HEK293 (cell line): ENCODE measurements around the gene MYO1D.

Source experiments
- CTCF ChIA-PET: fragments of 350-600 bp; formaldehyde crosslinking; extraction: SDS; loops from one replicate; lab custom pipeline; 2021; ENCODE audit warnings: antibody characterized with exemption; lab: Yijun Ruan, JAX
- POLR2A ChIA-PET: fragments of 300-600 bp; formaldehyde crosslinking; extraction: SDS; loops from one replicate; lab custom pipeline; 2020; ENCODE audit warnings: antibody characterized with exemption, inconsistent platforms; lab: Yijun Ruan, JAX
- H3K27ac ChIP-seq: fragments of 200-500 bp; sonication (Bioruptor generic); 2 replicates; pipeline ENCODE4 v1.5.1; 2014; ENCODE audit warnings: low read depth, low read length, control low read depth, inconsistent platforms; ENCODE audit errors: extremely low read depth
- H3K36me3 ChIP-seq, 2 experiments: fragments of 200-500 bp in 1 of 2; sonication (Bioruptor generic) in 1 of 2; 1 replicate in 1 of 2; 2 replicates in 1 of 2; pipeline ENCODE4 v1.5.1; 2014 to 2017; ENCODE audit warnings: inconsistent platforms in 2 of 2, low read length in 2 of 2; ENCODE audit not compliant: control insufficient read depth in 2 of 2, insufficient read depth in 1 of 2
- H3K4me1 ChIP-seq: fragments of 200-500 bp; sonication (Bioruptor generic); 2 replicates; pipeline ENCODE4 v1.5.1; 2014; ENCODE audit warnings: mild to moderate bottlenecking, low read length, inconsistent platforms; ENCODE audit not compliant: control insufficient read depth, insufficient read depth
- H3K4me3 ChIP-seq: 2 replicates; pipeline ENCODE4 v1.5.1; 2011; ENCODE audit warnings: low read depth, mild to moderate bottlenecking, control low read depth, low read length, moderate library complexity
- H3K9me3 ChIP-seq: fragments of 200-500 bp; sonication (Bioruptor generic); 2 replicates; pipeline ENCODE4 v1.5.1; 2014; ENCODE audit warnings: low read depth, low read length, inconsistent platforms; ENCODE audit not compliant: control insufficient read depth, insufficient read depth
- BCL11B ChIP-seq: fragments of 450-650 bp; formaldehyde crosslinking; IDR thresholded peaks from 2 replicates; pipeline ENCODE4 v1.5.1; 2016; ENCODE audit warnings: low read depth, missing biosample characterization, missing genetic modification characterization
- HOXA7 ChIP-seq: sonication (generic); formaldehyde crosslinking; IDR thresholded peaks from 2 replicates; pipeline ENCODE4 v1.8.1; 2022; ENCODE audit warnings: missing genetic modification reagents, borderline replicate concordance
- KLF7 ChIP-seq: fragments of 450-650 bp; formaldehyde crosslinking; IDR thresholded peaks from 2 replicates; pipeline ENCODE4 v1.5.1; 2016; ENCODE audit warnings: missing biosample characterization, missing genetic modification characterization, borderline replicate concordance
- SP2 ChIP-seq: fragments of 450-650 bp; formaldehyde crosslinking; IDR thresholded peaks from 2 replicates; pipeline ENCODE4 v1.5.1; 2016; ENCODE audit warnings: missing biosample characterization, missing genetic modification characterization
- ZFP69B ChIP-seq: fragments of 450-650 bp; formaldehyde crosslinking; IDR thresholded peaks from 2 replicates; pipeline ENCODE4 v1.5.1; 2016; ENCODE audit warnings: missing biosample characterization, missing genetic modification characterization
- ZNF138 ChIP-seq: fragments of 450-650 bp; formaldehyde crosslinking; IDR thresholded peaks from 2 replicates; pipeline ENCODE4 v1.5.1; 2016; ENCODE audit warnings: missing biosample characterization, missing genetic modification characterization, borderline replicate concordance
- ZNF239 ChIP-seq: fragments of 450-650 bp; formaldehyde crosslinking; IDR thresholded peaks from 2 replicates; pipeline ENCODE4 v1.5.1; 2016; ENCODE audit warnings: missing biosample characterization, missing genetic modification characterization
- ZNF248 ChIP-seq: fragments of 450-650 bp; formaldehyde crosslinking; IDR thresholded peaks from 2 replicates; pipeline ENCODE4 v1.5.1; 2017; ENCODE audit warnings: missing biosample characterization, missing genetic modification characterization
- ZNF335 ChIP-seq: fragments of 450-650 bp; formaldehyde crosslinking; conservative IDR thresholded peaks from 2 replicates; pipeline ENCODE4 v1.5.1; 2016; ENCODE audit warnings: missing biosample characterization, missing genetic modification characterization
- ZNF37A ChIP-seq: fragments of 450-650 bp; IDR thresholded peaks from 2 replicates; pipeline ENCODE4 v1.5.1; 2018; ENCODE audit warnings: missing biosample characterization, missing genetic modification characterization
- ZNF433 ChIP-seq: fragments of 450-650 bp; formaldehyde crosslinking; IDR thresholded peaks from 2 replicates; pipeline ENCODE4 v1.5.1; 2016; ENCODE audit warnings: missing biosample characterization, missing genetic modification characterization, low read depth
- ZNF558 ChIP-seq: fragments of 450-650 bp; formaldehyde crosslinking; IDR thresholded peaks from 2 replicates; pipeline ENCODE4 v1.5.1; 2016; ENCODE audit warnings: missing biosample characterization, missing genetic modification characterization
- ZNF561 ChIP-seq: fragments of 450-650 bp; IDR thresholded peaks from 2 replicates; pipeline ENCODE4 v1.5.1; 2018; ENCODE audit warnings: missing biosample characterization, missing genetic modification characterization, borderline replicate concordance
- ZNF571 ChIP-seq: fragments of 450-650 bp; formaldehyde crosslinking; IDR thresholded peaks from 2 replicates; pipeline ENCODE4 v1.5.0; 2017; ENCODE audit warnings: missing biosample characterization, missing genetic modification characterization
- ZNF585B ChIP-seq: fragments of 450-650 bp; formaldehyde crosslinking; IDR thresholded peaks from 2 replicates; pipeline ENCODE4 v1.5.1; 2016; ENCODE audit warnings: missing biosample characterization, missing genetic modification characterization
- ZNF610 ChIP-seq: fragments of 450-650 bp; formaldehyde crosslinking; IDR thresholded peaks from 2 replicates; pipeline ENCODE4 v1.5.1; 2016; ENCODE audit warnings: missing biosample characterization, missing genetic modification characterization, borderline replicate concordance
- ZNF623 ChIP-seq: fragments of 450-650 bp; formaldehyde crosslinking; IDR thresholded peaks from 2 replicates; pipeline ENCODE4 v1.5.1; 2016; ENCODE audit warnings: missing biosample characterization, missing genetic modification characterization
- ZNF707 ChIP-seq: fragments of 450-650 bp; formaldehyde crosslinking; IDR thresholded peaks from 2 replicates; pipeline ENCODE4 v1.5.1; 2016; ENCODE audit warnings: missing biosample characterization, missing genetic modification characterization
- ZNF747 ChIP-seq: fragments of 450-650 bp; formaldehyde crosslinking; IDR thresholded peaks from 2 replicates; pipeline ENCODE4 v1.5.1; 2016; ENCODE audit warnings: missing biosample characterization, missing genetic modification characterization
- ZNF785 ChIP-seq: fragments of 450-650 bp; formaldehyde crosslinking; IDR thresholded peaks from 2 replicates; pipeline ENCODE4 v1.5.1; 2016; ENCODE audit warnings: missing biosample characterization, missing genetic modification characterization
- ZNF792 ChIP-seq: fragments of 450-650 bp; formaldehyde crosslinking; IDR thresholded peaks from 2 replicates; pipeline ENCODE4 v1.5.1; 2016; ENCODE audit warnings: missing biosample characterization, missing genetic modification characterization
- TF ChIP-seq, protein P1 (sequence below): fragments of 450-650 bp; formaldehyde crosslinking; IDR thresholded peaks from 2 replicates; pipeline ENCODE4 v1.5.1; 2016; ENCODE audit warnings: missing biosample characterization, missing genetic modification characterization
- TF ChIP-seq, protein P2 (sequence below): fragments of 450-650 bp; formaldehyde crosslinking; IDR thresholded peaks from 2 replicates; pipeline ENCODE4 v1.5.1; 2017; ENCODE audit warnings: missing biosample characterization, missing genetic modification characterization
- TF ChIP-seq, protein P3 (sequence below): fragments of 450-650 bp; formaldehyde crosslinking; IDR thresholded peaks from 2 replicates; pipeline ENCODE4 v1.5.1; 2016; ENCODE audit warnings: missing biosample characterization, missing genetic modification characterization, borderline replicate concordance
- TF ChIP-seq, protein P4 (sequence below): fragments of 450-650 bp; formaldehyde crosslinking; IDR thresholded peaks from 2 replicates; pipeline ENCODE4 v1.5.1; 2016; ENCODE audit warnings: missing biosample characterization, missing genetic modification characterization
- TF ChIP-seq, protein P5 (sequence below): fragments of 450-650 bp; formaldehyde crosslinking; optimal IDR thresholded peaks from 2 replicates; pipeline ENCODE3; 2016; ENCODE audit warnings: missing biosample characterization, mild to moderate bottlenecking, missing genetic modification characterization
- TF ChIP-seq, protein P6 (sequence below): fragments of 450-650 bp; IDR thresholded peaks from 2 replicates; pipeline ENCODE4 v1.5.1; 2018; ENCODE audit warnings: missing biosample characterization, missing genetic modification characterization

Gene MYO1D

DNA sequence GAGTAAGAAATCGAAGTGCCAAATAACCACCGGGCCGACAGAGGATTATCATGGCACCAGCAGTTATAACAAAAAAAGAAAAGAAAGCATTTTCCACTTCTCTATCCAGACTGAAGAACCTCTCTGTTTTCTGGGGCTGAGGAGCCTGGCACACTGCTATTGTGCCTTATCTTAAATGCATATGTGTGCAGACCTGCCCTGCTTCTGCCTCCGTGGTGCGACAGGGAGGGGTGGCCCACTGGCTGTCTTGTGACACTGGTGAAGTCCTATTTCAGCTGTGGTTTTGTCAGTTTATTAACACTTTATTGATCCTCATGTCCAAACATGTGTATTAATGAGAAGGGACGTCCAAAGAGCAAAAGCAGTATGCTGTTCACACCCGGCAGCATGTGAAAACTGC lies 334.7 kb downstream of the MYO1D start:
- no peaks in the 10 kb centered on the region for H3K4me1 ChIP-seq
- POLR2A ChIA-PET, result no interaction called here
- H3K4me3 ChIP-seq, result no peak overlapping the region
- no peaks in the 10 kb centered on the region for H3K36me3 ChIP-seq
- CTCF ChIA-PET, result no interaction called here
- no peaks in the 10 kb centered on the region for H3K9me3 ChIP-seq
- TF ChIP-seq ZNF747 (tag by site-specific recombination) (no peak), ZNF623 (tag by site-specific recombination) (no peak), ZNF707 (tag by site-specific recombination) (no peak), ZNF138 (tag by site-specific recombination) (no peak), ZNF785 (tag by site-specific recombination) (no peak), ZNF248 (no peak), ZFP69B (no peak), ZNF558 (tag by site-specific recombination) (no peak), HOXA7 (CRISPR knock-in tag) (no peak), ZNF239 (tag by site-specific recombination) (no peak), ZNF610 (tag by site-specific recombination) (no peak), SP2 (tag by site-specific recombination) (no peak), ZNF585B (tag by site-specific recombination) (no peak)
- TF ChIP-seq, protein P1, sequence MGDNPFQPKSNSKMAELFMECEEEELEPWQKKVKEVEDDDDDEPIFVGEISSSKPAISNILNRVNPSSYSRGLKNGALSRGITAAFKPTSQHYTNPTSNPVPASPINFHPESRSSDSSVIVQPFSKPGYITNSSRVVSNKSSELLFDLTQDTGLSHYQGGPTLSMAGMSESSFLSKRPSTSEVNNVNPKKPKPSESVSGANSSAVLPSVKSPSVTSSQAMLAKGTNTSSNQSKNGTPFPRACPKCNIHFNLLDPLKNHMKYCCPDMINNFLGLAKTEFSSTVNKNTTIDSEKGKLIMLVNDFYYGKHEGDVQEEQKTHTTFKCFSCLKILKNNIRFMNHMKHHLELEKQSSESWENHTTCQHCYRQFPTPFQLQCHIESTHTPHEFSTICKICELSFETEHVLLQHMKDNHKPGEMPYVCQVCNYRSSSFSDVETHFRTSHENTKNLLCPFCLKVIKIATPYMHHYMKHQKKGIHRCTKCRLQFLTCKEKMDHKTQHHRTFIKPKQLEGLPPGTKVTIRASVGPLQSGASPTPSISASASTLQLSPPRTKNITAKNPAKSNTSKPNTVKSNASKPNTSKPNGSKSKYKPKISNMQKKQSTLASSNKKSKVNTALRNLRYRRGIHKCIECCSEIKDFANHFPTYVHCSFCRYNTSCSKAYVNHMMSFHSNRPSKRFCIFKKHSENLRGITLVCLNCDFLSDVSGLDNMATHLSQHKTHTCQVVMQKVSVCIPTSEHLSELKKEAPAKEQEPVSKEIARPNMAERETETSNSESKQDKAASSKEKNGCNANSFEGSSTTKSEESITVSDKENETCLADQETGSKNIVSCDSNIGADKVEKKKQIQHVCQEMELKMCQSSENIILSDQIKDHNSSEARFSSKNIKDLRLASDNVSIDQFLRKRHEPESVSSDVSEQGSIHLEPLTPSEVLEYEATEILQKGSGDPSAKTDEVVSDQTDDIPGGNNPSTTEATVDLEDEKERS (tag by site-specific recombination), result no peak
- TF ChIP-seq, protein P2, sequence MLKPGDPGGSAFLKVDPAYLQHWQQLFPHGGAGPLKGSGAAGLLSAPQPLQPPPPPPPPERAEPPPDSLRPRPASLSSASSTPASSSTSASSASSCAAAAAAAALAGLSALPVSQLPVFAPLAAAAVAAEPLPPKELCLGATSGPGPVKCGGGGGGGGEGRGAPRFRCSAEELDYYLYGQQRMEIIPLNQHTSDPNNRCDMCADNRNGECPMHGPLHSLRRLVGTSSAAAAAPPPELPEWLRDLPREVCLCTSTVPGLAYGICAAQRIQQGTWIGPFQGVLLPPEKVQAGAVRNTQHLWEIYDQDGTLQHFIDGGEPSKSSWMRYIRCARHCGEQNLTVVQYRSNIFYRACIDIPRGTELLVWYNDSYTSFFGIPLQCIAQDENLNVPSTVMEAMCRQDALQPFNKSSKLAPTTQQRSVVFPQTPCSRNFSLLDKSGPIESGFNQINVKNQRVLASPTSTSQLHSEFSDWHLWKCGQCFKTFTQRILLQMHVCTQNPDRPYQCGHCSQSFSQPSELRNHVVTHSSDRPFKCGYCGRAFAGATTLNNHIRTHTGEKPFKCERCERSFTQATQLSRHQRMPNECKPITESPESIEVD (tag by site-specific recombination), result no peak
- TF ChIP-seq, protein P3, sequence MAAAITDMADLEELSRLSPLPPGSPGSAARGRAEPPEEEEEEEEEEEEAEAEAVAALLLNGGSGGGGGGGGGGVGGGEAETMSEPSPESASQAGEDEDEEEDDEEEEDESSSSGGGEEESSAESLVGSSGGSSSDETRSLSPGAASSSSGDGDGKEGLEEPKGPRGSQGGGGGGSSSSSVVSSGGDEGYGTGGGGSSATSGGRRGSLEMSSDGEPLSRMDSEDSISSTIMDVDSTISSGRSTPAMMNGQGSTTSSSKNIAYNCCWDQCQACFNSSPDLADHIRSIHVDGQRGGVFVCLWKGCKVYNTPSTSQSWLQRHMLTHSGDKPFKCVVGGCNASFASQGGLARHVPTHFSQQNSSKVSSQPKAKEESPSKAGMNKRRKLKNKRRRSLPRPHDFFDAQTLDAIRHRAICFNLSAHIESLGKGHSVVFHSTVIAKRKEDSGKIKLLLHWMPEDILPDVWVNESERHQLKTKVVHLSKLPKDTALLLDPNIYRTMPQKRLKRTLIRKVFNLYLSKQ (tag by site-specific recombination), result no peak
- TF ChIP-seq, protein P4, sequence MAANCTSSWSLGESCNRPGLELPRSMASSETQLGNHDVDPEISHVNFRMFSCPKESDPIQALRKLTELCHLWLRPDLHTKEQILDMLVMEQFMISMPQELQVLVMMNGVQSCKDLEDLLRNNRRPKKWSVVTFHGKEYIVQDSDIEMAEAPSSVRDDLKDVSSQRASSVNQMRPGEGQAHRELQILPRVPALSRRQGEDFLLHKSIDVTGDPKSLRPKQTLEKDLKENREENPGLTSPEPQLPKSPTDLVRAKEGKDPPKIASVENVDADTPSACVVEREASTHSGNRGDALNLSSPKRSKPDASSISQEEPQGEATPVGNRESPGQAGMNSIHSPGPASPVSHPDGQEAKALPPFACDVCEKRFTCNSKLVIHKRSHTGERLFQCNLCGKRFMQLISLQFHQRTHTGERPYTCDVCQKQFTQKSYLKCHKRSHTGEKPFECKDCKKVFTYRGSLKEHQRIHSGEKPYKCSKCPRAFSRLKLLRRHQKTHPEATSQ (tag by site-specific recombination), result no peak
- no peak overlapping the region for H3K27ac ChIP-seq

DNA sequence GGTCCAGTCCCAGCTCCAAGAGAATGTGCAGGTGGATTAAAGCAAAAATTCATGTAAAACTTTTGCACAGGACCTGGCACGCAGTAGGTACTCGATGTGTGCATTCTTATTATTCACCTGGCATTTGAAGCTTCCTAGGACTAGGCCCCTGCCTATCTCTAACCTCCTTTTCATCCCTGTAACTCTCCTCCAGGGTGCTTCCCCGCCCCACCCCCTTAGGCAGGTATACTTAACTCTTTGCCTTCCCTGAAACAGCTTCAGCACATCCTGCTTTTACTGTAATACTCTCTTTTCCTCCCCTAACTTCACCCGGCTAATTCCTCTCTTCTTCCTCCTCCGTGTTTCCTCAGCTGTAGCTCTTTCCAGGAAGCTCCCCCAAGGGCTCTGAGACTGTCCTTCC lies 335.3 kb downstream of the MYO1D start:
- H3K4me3 ChIP-seq, result no peak overlapping the region
- no peaks in the 10 kb centered on the region for H3K9me3 ChIP-seq
- CTCF ChIA-PET, result no interaction called here
- H3K36me3 ChIP-seq, result no peaks in the 10 kb centered on the region
- H3K27ac ChIP-seq, result no peak overlapping the region
- POLR2A ChIA-PET, result no interaction called here
- no peaks in the 10 kb centered on the region for H3K4me1 ChIP-seq
- TF ChIP-seq ZNF37A (no peak), ZNF561 (tag by site-specific recombination) (no peak), ZNF571 (tag by site-specific recombination) (no peak), ZNF707 (tag by site-specific recombination) (no peak), BCL11B (no peak), ZNF433 (tag by site-specific recombination) (no peak), ZNF335 (no peak), ZNF792 (tag by site-specific recombination) (no peak), KLF7 (tag by site-specific recombination) (no peak)
- TF ChIP-seq, protein P5, sequence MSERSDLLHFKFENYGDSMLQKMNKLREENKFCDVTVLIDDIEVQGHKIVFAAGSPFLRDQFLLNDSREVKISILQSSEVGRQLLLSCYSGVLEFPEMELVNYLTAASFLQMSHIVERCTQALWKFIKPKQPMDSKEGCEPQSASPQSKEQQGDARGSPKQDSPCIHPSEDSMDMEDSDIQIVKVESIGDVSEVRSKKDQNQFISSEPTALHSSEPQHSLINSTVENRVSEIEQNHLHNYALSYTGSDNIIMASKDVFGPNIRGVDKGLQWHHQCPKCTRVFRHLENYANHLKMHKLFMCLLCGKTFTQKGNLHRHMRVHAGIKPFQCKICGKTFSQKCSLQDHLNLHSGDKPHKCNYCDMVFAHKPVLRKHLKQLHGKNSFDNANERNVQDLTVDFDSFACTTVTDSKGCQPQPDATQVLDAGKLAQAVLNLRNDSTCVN (tag by site-specific recombination), result no peak
- TF ChIP-seq, protein P6, sequence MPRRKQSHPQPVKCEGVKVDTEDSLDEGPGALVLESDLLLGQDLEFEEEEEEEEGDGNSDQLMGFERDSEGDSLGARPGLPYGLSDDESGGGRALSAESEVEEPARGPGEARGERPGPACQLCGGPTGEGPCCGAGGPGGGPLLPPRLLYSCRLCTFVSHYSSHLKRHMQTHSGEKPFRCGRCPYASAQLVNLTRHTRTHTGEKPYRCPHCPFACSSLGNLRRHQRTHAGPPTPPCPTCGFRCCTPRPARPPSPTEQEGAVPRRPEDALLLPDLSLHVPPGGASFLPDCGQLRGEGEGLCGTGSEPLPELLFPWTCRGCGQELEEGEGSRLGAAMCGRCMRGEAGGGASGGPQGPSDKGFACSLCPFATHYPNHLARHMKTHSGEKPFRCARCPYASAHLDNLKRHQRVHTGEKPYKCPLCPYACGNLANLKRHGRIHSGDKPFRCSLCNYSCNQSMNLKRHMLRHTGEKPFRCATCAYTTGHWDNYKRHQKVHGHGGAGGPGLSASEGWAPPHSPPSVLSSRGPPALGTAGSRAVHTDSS (tag by site-specific recombination), result no peak
